H1 (cell line): Measurements from ENCODE around the gene FOXP4. TPM values are rescaled to one million over a fixed set of nuclear protein-coding genes. Genes with fewer than 3 reads are reported as not detected.

Experiments used
- CTCF ChIA-PET: fragments of 300-600 bp; sonication (Branson Sonifier 250); formaldehyde crosslinking; loops from one replicate; lab custom pipeline; 2021; ENCODE audit not compliant: partially characterized antibody; lab: Charles Lee
- POLR2A ChIA-PET: fragments of 300-600 bp; sonication (Branson Sonifier 250); formaldehyde crosslinking; loops from one replicate; lab custom pipeline; 2021; ENCODE audit warnings: inconsistent platforms; ENCODE audit not compliant: partially characterized antibody; lab: Charles Lee
- DNase-seq, 2 experiments: peaks; one replicate each; pipeline versions ENCODE4 v3.0.0 to v3.0.0-alpha.2; 2010 to 2022; ENCODE audit warnings: low spot score in 2 of 2, low read depth in 1 of 2, mixed read lengths in 1 of 2
- FAIRE-seq: peaks from 2 replicates; lab custom pipeline; 2011; peaks lifted over from hg19 to GRCh38; lab: Jason Lieb, UNC
- H2AFZ ChIP-seq: 2 replicates; pipeline ENCODE4 v1.8.1; 2012; ENCODE audit warnings: low read length, inconsistent platforms
- H2AK5ac ChIP-seq: 2 replicates; pipeline ENCODE4 v1.6.1; 2013; ENCODE audit warnings: low read depth, low read length
- H2BK120ac ChIP-seq: replicated peaks from 2 replicates; pipeline ENCODE3; 2013; ENCODE audit warnings: low read depth, low read length, inconsistent platforms
- H2BK12ac ChIP-seq: 2 replicates; pipeline ENCODE4 v1.6.1; 2013; ENCODE audit warnings: low read depth, low read length
- H2BK15ac ChIP-seq: 2 replicates; pipeline ENCODE4 v1.6.1; 2013; ENCODE audit warnings: low read length
- H2BK20ac ChIP-seq: 2 replicates; pipeline ENCODE4 v1.6.1; 2013; ENCODE audit warnings: low read length
- H2BK5ac ChIP-seq: 2 replicates; pipeline ENCODE4 v1.6.1; 2013; ENCODE audit warnings: low read depth, low read length
- H3K14ac ChIP-seq: 2 replicates; pipeline ENCODE4 v1.6.1; 2013; ENCODE audit warnings: inconsistent platforms; ENCODE audit not compliant: insufficient read length
- H3K18ac ChIP-seq: 2 replicates; pipeline ENCODE4 v1.6.1; 2013; ENCODE audit warnings: low read length; ENCODE audit errors: extremely low read depth
- H3K23ac ChIP-seq: 2 replicates; pipeline ENCODE4 v1.6.1; 2013; ENCODE audit warnings: inconsistent platforms; ENCODE audit not compliant: insufficient read length
- H3K23me2 ChIP-seq: 2 replicates; pipeline ENCODE4 v1.6.1; 2013; ENCODE audit warnings: low read depth, low read length
- H3K27ac ChIP-seq: 2 replicates; pipeline ENCODE4 v1.6.1; 2011; ENCODE audit warnings: low read depth, low read length, inconsistent platforms
- H3K27me3 ChIP-seq, 4 experiments: replicated peaks in 1 of 4; 1 replicate in 1 of 4; 2 replicates in 3 of 4; pipeline versions ENCODE4 v1.6.1 to v1.8.1; 2011 to 2013; ENCODE audit warnings: low read length in 3 of 4, mild to moderate bottlenecking in 3 of 4, inconsistent platforms in 2 of 4, mixed read lengths in 2 of 4, moderate library complexity in 1 of 4; ENCODE audit not compliant: control insufficient read depth in 3 of 4, insufficient read depth in 3 of 4; ENCODE audit errors: extremely low read depth in 1 of 4
- H3K36me3 ChIP-seq, 4 experiments: 2 replicates each; pipeline versions ENCODE4 v1.6.1 to v1.8.1; 2011 to 2013; ENCODE audit warnings: mild to moderate bottlenecking in 4 of 4, low read length in 3 of 4, moderate library complexity in 2 of 4, control low read depth in 1 of 4, inconsistent platforms in 1 of 4; ENCODE audit not compliant: insufficient read depth in 4 of 4, control insufficient read depth in 2 of 4
- H3K4ac ChIP-seq: replicated peaks from 2 replicates; pipeline ENCODE3; 2013; ENCODE audit warnings: low read length, low read depth, mixed read lengths, inconsistent platforms; ENCODE audit not compliant: insufficient read length
- H3K4me1 ChIP-seq, 4 experiments: replicated peaks in 1 of 4; 1 replicate in 1 of 4; 2 replicates in 3 of 4; pipeline versions ENCODE4 v1.6.1 to v1.8.1; 2011 to 2013; ENCODE audit warnings: low read length in 3 of 4, inconsistent platforms in 2 of 4, mixed read lengths in 1 of 4; ENCODE audit not compliant: insufficient read depth in 4 of 4, control insufficient read depth in 3 of 4
- H3K4me2 ChIP-seq, 2 experiments: 2 replicates each; pipeline versions ENCODE4 v1.6.1 to v1.8.1; 2011 to 2013; ENCODE audit warnings: low read depth in 2 of 2, low read length in 2 of 2, control low read depth in 1 of 2, inconsistent platforms in 1 of 2, mild to moderate bottlenecking in 1 of 2; ENCODE audit not compliant: insufficient read depth in 1 of 2
- H3K4me3 ChIP-seq, 4 experiments: fragments of 200-600, 300-600 bp in 1 of 4; sonication (generic), shearing (Covaris generic), sonication (Bioruptor Twin) in 1 of 4; 2 replicates each; pipeline versions ENCODE4 v1.5.1 to v1.8.1; 2011 to 2016; ENCODE audit warnings: low read length in 4 of 4, low read depth in 3 of 4, control low read depth in 2 of 4, inconsistent platforms in 2 of 4, mild to moderate bottlenecking in 2 of 4, mixed read lengths in 1 of 4, moderate library complexity in 1 of 4; ENCODE audit not compliant: insufficient read depth in 2 of 4; ENCODE audit errors: extremely low read depth in 1 of 4
- H3K56ac ChIP-seq: replicated peaks from 2 replicates; pipeline ENCODE3; 2013; ENCODE audit warnings: low read depth, mild to moderate bottlenecking, mixed read lengths, low read length, inconsistent platforms; ENCODE audit not compliant: insufficient read length
- H3K79me1 ChIP-seq: 2 replicates; pipeline ENCODE4 v1.6.1; 2013; ENCODE audit warnings: low read depth, low read length, control low read depth
- H3K79me2 ChIP-seq, 2 experiments: 2 replicates each; pipeline versions ENCODE4 v1.6.1 to v1.8.1; 2012 to 2013; ENCODE audit warnings: low read length in 2 of 2, mild to moderate bottlenecking in 2 of 2, inconsistent platforms in 1 of 2; ENCODE audit not compliant: insufficient read depth in 2 of 2, control insufficient read depth in 1 of 2
- H3K9ac ChIP-seq, 4 experiments: replicated peaks in 1 of 4; 1 replicate in 1 of 4; 2 replicates in 3 of 4; pipeline versions ENCODE4 v1.6.1 to v1.8.1; 2011 to 2013; ENCODE audit warnings: low read depth in 3 of 4, low read length in 3 of 4, control low read depth in 2 of 4, mild to moderate bottlenecking in 2 of 4, moderate library complexity in 2 of 4, inconsistent platforms in 1 of 4; ENCODE audit errors: extremely low read depth in 1 of 4
- H3K9me3 ChIP-seq, 2 experiments: 2 replicates each; pipeline versions ENCODE4 v1.6.1 to v1.8.1; 2012 to 2013; ENCODE audit warnings: mild to moderate bottlenecking in 2 of 2, moderate library complexity in 2 of 2, control low read depth in 1 of 2, inconsistent platforms in 1 of 2, low read depth in 1 of 2, low read length in 1 of 2, mixed read lengths in 1 of 2; ENCODE audit not compliant: insufficient read depth in 2 of 2
- H4K20me1 ChIP-seq, 2 experiments: replicated peaks in 1 of 2; 2 replicates each; pipeline versions ENCODE3 to v1.8.1; 2011 to 2013; ENCODE audit warnings: inconsistent platforms in 2 of 2, low read length in 2 of 2, mild to moderate bottlenecking in 1 of 2; ENCODE audit not compliant: insufficient read depth in 2 of 2, control insufficient read depth in 1 of 2
- H4K5ac ChIP-seq: 2 replicates; pipeline ENCODE4 v1.6.1; 2013; ENCODE audit warnings: low read length, low read depth, mixed read lengths, inconsistent platforms; ENCODE audit not compliant: insufficient read length
- H4K8ac ChIP-seq: 2 replicates; pipeline ENCODE4 v1.8.0; 2013; ENCODE audit warnings: mild to moderate bottlenecking, moderate library complexity, low read length, inconsistent platforms; ENCODE audit not compliant: insufficient read depth; ENCODE audit errors: extremely low read depth
- H4K91ac ChIP-seq: replicated peaks from 2 replicates; pipeline ENCODE3; 2013; ENCODE audit warnings: low read length, mixed read lengths, inconsistent platforms; ENCODE audit not compliant: insufficient read length
- E2F6 ChIP-seq: IDR thresholded peaks from 2 replicates; pipeline ENCODE4 v1.6.1; 2012; ENCODE audit warnings: inconsistent platforms
- EP300 ChIP-seq, 2 experiments: IDR thresholded peaks; 1 replicate in 1 of 2; 2 replicates in 1 of 2; pipeline ENCODE4 v1.6.1; 2011 to 2012; ENCODE audit warnings: low read depth in 2 of 2, low read length in 2 of 2, mild to moderate bottlenecking in 2 of 2, borderline replicate concordance in 1 of 2, inconsistent platforms in 1 of 2, moderate library complexity in 1 of 2
- GABPA ChIP-seq: IDR thresholded peaks from 2 replicates; pipeline ENCODE4 v1.6.1; 2011; ENCODE audit warnings: mild to moderate bottlenecking, low read length, moderate library complexity, borderline replicate concordance; ENCODE audit not compliant: insufficient read depth
- HDAC6 ChIP-seq: IDR thresholded peaks from one replicate; pipeline ENCODE4 v1.7.1; 2012; ENCODE audit warnings: low read depth, mild to moderate bottlenecking, inconsistent platforms, low read length, moderate library complexity
- POLR2A ChIP-seq, 2 experiments: IDR thresholded peaks; 1 replicate in 1 of 2; 2 replicates in 1 of 2; pipeline ENCODE4 v1.6.1; 2011; ENCODE audit warnings: low read depth in 2 of 2, low read length in 2 of 2, mild to moderate bottlenecking in 2 of 2; ENCODE audit errors: control extremely low read depth in 1 of 2
- POLR2AphosphoS5 ChIP-seq: IDR thresholded peaks from 2 replicates; pipeline ENCODE4 v1.6.1; 2011; ENCODE audit warnings: low read depth, low read length
- RXRA ChIP-seq: IDR thresholded peaks from 2 replicates; pipeline ENCODE4 v1.6.1; 2011; ENCODE audit warnings: low read depth, mild to moderate bottlenecking, low read length, moderate library complexity; ENCODE audit not compliant: insufficient read depth
- SAP30 ChIP-seq: fragments of 300-600 bp; sonication (generic); IDR thresholded peaks from 2 replicates; pipeline ENCODE4 v1.7.1; 2012; ENCODE audit warnings: low read length, moderate library complexity, mild to moderate bottlenecking, inconsistent platforms; ENCODE audit not compliant: insufficient read depth, insufficient replicate concordance
- SP1 ChIP-seq: IDR thresholded peaks from 2 replicates; pipeline ENCODE4 v1.6.1; 2011; ENCODE audit warnings: low read depth, low read length
- ZNF274 ChIP-seq: IDR thresholded peaks from 2 replicates; pipeline ENCODE4 v1.7.0; 2012; ENCODE audit warnings: low read length, borderline replicate concordance; ENCODE audit errors: extremely low read depth
- WGBS, 2 experiments: shearing (Covaris generic) in 1 of 2; methylation state at CpG; one replicate each; pipeline versions ENCODE4 v1.1.6 to v1.1.7; 2013 to 2015; ENCODE audit warnings: low lambda C conversion rate in 2 of 2, mixed read lengths in 2 of 2, inconsistent platforms in 1 of 2, low coverage in 1 of 2, missing lambda C conversion rate in 1 of 2; ENCODE audit not compliant: insufficient replicate concordance in 2 of 2, insufficient coverage in 1 of 2, insufficient read length in 1 of 2; ENCODE audit errors: extremely low coverage in 1 of 2, missing lambda C conversion rate in 1 of 2; 5-methylcytosine and 5-hydroxymethylcytosine counted together
- polyA plus RNA-seq, 7 experiments: library from polyadenylated mRNA; depleted of rRNA in 3 of 7; stranded (reverse) in 5 of 7; unstranded in 2 of 7; fragments of >200 nt in 5 of 7; fragments of 200-250 nt in 2 of 7; gene quantifications; 1 replicate in 5 of 7; 2 replicates in 1 of 7; 4 replicates in 1 of 7; pipeline versions ENCODE4 v1.2.1 to v1.2.3, GENCODE V29; 2011 to 2013; ENCODE audit warnings: missing spikeins in 2 of 7, mixed read lengths in 2 of 7
- total RNA-seq: library from RNA; stranded (reverse); fragmentation: NEBNext Ultra II Directional; extraction: Animal tissue kit (Norgen Biotek cat#: 25700); gene quantifications from 2 replicates; pipeline ENCODE4 v1.2.1, GENCODE V29; 2021
- TF ChIP-seq, protein P1 (sequence below), 3 experiments: IDR thresholded peaks; 1 replicate in 2 of 3; 2 replicates in 1 of 3; pipeline versions ENCODE4 v1.5.1 to v1.6.1; 2011; ENCODE audit warnings: low read length in 3 of 3, mild to moderate bottlenecking in 3 of 3, inconsistent platforms in 2 of 3, low read depth in 1 of 3, moderate library complexity in 1 of 3; ENCODE audit not compliant: insufficient read depth in 1 of 3; ENCODE audit errors: control extremely low read depth in 1 of 3

FOXP4 gene
- total and polyA plus RNA-seq, 2 of the 8 experiments (the other 6 are each of a cell fraction or from before 2014, with no cell fraction given), result 4.8 to 13.3 TPM

DNA sequence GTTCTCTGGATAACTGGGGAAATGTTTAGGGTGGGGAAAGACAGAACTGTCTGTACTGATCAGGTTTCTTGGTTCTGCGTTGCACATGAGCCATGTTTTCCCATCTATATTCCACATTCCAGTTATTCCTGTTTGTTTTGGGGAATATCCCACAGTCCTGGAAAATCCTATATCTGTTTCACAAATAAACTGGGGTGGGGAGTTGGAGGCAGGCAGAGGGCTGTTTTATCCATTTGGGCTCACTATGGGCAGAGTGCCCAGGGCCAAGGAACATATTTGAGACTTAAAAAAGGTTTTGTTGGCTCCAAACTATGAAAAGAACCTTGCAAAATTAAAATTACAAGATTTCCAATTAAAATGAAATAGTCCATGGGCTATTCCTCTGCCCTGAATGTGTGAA lies 21.5 kb downstream of the FOXP4 start:
- no peaks in the 10 kb centered on the region for H3K79me1 ChIP-seq
- peaks cover 0 to 12% of the 10 kb centered on the region in 2 experiments; a peak in 2 of 4 replicates for H3K79me2 ChIP-seq
- H4K8ac ChIP-seq, result no peak overlapping the region
- H2BK20ac ChIP-seq, result no peak overlapping the region
- no peak overlapping the region for H3K14ac ChIP-seq
- no peak overlapping the region for H3K18ac ChIP-seq
- CTCF ChIA-PET, result interaction anchor here (1.4 kb wide), 1 partner anchor 23 kb away, joined by 4 read pairs; no protein-coding TSS in a partner anchor
- no peak for FAIRE-seq
- DNase-seq, result no peak
- H3K4me2 ChIP-seq, result no peak overlapping the region
- no peak overlapping the region for H2AFZ ChIP-seq
- no peak overlapping the region for H3K4me3 ChIP-seq
- H2BK120ac ChIP-seq, result no peak overlapping the region
- no peak overlapping the region for H2BK5ac ChIP-seq
- 90% methylated on average over 1 of the region's 1 CpG; no CpG with 5 or more reads in 1 of the 2 experiments for WGBS, 2 experiments
- peaks cover 30 to 45% (median 38%) of the 10 kb centered on the region in 4 experiments for H3K4me1 ChIP-seq
- POLR2A ChIA-PET, result no interaction called here
- no peak overlapping the region for H4K5ac ChIP-seq
- H3K9me3 ChIP-seq, result no peaks in the 10 kb centered on the region
- no peak overlapping the region for H3K4ac ChIP-seq
- H2AK5ac ChIP-seq, result no peak overlapping the region
- peaks cover 0 to 5% (median 0%) of the 10 kb centered on the region in 4 experiments; a peak in 2 of 8 replicates for H3K36me3 ChIP-seq
- no peak overlapping the region for H3K23ac ChIP-seq
- no peak overlapping the region for H3K27ac ChIP-seq
- no peaks in the 10 kb centered on the region for H4K20me1 ChIP-seq
- peaks cover 3% of the 10 kb centered on the region; the same call in 1 of the 2 replicates for H3K23me2 ChIP-seq
- H3K56ac ChIP-seq, result no peak overlapping the region
- H3K27me3 ChIP-seq, result no peaks in the 10 kb centered on the region
- H4K91ac ChIP-seq, result no peak overlapping the region
- H3K9ac ChIP-seq, result no peak overlapping the region
- no peak overlapping the region for H2BK15ac ChIP-seq
- H2BK12ac ChIP-seq, result no peak overlapping the region
- TF ChIP-seq EP300 (IDR thresholded peaks at IDR 0.05; ENCODE audit: borderline replicate concordance in 1 of 2, low read depth in 2 of 2, low read length in 2 of 2) (no peak), SP1 (no peak), E2F6 (no peak), POLR2A (IDR thresholded peaks at IDR 0.05; ENCODE audit: control extremely low read depth in 1 of 2, low read depth in 2 of 2, low read length in 2 of 2) (no peak), ZNF274 (no peak), RXRA (no peak), POLR2AphosphoS5 (no peak), GABPA (no peak), HDAC6 (no peak), SAP30 (no peak)
- TF ChIP-seq, protein P1, sequence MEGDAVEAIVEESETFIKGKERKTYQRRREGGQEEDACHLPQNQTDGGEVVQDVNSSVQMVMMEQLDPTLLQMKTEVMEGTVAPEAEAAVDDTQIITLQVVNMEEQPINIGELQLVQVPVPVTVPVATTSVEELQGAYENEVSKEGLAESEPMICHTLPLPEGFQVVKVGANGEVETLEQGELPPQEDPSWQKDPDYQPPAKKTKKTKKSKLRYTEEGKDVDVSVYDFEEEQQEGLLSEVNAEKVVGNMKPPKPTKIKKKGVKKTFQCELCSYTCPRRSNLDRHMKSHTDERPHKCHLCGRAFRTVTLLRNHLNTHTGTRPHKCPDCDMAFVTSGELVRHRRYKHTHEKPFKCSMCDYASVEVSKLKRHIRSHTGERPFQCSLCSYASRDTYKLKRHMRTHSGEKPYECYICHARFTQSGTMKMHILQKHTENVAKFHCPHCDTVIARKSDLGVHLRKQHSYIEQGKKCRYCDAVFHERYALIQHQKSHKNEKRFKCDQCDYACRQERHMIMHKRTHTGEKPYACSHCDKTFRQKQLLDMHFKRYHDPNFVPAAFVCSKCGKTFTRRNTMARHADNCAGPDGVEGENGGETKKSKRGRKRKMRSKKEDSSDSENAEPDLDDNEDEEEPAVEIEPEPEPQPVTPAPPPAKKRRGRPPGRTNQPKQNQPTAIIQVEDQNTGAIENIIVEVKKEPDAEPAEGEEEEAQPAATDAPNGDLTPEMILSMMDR (IDR thresholded peaks at IDR 0.05; ENCODE audit: control extremely low read depth in 1 of 3, insufficient read depth in 1 of 3, low read depth in 1 of 3, low read length in 3 of 3), result no peak
